Uterus (tissue), 2 donors: ENCODE data around the gene ASH1L.

Experiments
- CTCF ChIP-seq, 4 experiments: fragments of 200-600 bp in 2 of 4; fragments of 450-650 bp in 2 of 4; sonication (generic) in 2 of 4; IDR thresholded peaks; one replicate each; pipeline ENCODE4 v1.5.1; 2016 to 2019; ENCODE audit warnings: antibody characterized with exemption in 4 of 4, mild to moderate bottlenecking in 2 of 4, moderate library complexity in 1 of 4
- POLR2A ChIP-seq, 2 donors: fragments of 450-650 bp; IDR thresholded peaks; one replicate each; pipeline ENCODE4 v1.6.1; 2016; ENCODE audit warnings: antibody characterized with exemption in 2 of 2, mild to moderate bottlenecking in 1 of 2, moderate library complexity in 1 of 2

DNA sequence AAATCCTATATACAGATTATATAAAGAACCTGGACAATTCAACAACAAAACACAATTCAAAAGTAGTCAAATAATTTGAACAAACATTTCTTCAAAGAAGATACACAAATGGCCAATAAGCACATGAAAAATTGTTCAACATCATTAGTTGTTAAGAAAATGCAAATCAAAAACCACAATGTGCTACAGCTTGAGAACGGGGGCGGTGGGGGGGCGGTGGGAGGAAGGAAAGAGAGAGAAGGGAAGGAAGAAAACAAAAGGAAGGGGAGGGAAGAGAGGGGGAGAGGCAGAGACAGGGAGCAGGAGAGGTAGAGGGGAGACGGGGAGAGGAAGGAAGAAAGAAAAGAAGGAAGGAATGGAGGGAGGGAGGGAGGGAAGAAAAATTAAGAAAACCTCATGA is 44.1 kb downstream of the ASH1L start:
- TF ChIP-seq CTCF (IDR thresholded peaks at IDR 0.05) (no peak), POLR2A (IDR thresholded peaks at IDR 0.05) (no peak)
